Embryonic facial prominence (tissue), 1 donor: ENCODE data around the gene GNAS-AS1.
"Not testable (repeated sequence)": the region's sequence is repeated elsewhere in the genome, so short reads cannot be mapped to it uniquely, and the experiment has no call there.

Experiments
- DNase-seq: peaks from one replicate; pipeline ENCODE4 v3.0.0-alpha.2; 2016; ENCODE audit errors: extremely low spot score

GNAS-AS1 gene

DNA sequence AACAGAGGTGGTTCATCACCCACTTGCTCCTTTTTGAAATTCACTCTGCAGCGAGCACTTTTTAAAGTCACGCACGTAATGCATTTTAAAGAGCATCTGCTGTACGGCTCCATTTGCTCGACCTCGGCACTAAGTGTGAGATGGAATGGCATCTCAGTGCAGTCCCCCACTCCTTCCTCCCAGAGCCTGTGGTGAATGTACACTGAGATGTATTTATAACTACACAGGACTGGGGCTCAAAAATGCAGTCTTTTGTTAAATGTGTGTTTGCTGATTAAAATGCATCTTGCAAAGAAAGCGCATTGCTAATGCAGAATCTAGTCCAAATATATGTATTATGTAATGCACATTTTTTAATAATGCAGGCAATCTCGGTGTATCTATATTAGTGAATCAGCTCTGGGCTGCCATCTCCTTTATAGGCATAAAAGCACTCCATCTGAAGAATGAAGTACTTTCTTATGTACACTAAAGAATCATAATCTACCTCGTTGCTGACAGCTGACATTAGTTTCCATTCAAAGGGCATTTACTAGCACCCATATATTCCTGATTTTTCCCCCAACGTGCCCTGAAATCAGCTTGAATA is 14.0 kb downstream of the GNAS-AS1 start:
- DNase-seq, result no peak

DNA sequence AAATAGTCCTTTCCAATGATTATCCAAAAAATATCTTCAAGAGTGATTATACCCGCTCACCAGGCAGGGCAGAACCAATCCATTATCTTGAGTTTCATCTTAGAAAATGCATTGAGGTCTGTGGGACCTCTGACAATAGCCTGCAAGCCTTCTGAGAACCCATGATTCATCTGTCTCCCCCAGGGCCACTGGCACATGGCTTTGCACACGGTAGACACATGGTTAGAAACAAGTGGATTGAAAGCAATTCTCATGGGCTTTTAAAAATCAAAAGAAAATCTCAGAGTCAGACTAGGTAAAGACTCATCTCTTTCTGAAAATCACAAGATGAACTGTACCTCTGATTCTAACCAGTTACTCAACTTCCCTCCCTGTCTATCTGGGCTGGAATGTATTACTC is 15.5 kb downstream of the GNAS-AS1 start:
- DNase-seq, result no peak

DNA sequence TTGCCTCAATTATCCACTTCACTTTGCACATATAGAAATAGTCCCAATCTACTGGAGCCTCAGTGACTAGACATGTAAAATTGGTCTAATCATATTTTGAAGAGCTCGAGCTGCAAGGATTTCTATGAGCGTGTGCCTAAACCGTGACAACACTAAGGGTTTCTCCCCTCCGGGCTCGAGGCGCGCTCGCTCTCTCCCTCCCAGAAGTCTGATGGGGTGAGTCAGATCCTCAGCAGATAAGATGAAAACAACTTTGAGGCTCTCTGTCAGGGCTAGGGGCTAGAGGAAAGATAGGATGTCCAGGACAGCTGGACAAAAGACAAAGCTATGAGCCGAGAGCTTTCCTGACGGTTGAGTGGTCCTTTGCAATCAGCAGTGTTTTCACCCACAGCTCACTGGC is 16.8 kb downstream of the GNAS-AS1 start:
- DNase-seq, result no peak

DNA sequence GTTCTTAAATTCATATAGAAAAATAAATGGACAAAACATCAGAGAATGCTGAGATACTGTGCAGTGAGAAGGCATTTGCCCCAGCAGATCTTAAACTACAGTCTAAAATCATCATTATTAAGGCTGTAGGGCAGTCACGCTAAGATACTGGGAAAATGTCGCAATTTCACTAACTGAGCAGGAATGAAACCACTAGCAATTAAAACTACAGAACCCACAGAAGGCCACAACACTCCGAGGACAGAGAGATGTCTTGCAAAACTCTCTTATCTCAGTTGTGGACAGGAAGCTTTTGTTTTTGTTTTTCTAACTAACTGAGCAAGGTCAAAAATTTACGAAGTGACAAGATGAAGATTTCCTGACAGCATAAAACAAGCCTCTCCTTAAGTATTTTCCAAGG is 18.2 kb downstream of the GNAS-AS1 start:
- no peak for DNase-seq

DNA sequence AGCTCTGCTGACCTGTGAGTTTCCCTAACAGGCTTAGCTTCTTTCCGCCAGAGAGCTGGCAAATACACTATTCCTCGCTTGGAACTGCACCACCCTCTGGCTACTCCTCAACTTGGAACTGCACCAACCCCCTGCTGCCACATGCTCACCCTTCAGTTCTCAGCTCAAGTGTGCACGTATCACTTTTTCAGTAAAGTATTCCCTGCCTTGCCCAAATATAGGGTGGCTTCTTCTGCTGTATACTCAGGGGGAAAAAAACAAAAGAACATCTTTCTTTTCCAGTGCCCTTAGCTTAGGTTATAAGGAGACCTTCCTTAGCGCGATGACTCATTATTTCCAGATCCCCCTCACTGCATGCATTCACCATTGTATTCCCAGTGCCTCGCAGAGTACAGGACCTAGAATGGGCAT is 21.2 kb downstream of the GNAS-AS1 start:
- DNase-seq, result no peak

DNA sequence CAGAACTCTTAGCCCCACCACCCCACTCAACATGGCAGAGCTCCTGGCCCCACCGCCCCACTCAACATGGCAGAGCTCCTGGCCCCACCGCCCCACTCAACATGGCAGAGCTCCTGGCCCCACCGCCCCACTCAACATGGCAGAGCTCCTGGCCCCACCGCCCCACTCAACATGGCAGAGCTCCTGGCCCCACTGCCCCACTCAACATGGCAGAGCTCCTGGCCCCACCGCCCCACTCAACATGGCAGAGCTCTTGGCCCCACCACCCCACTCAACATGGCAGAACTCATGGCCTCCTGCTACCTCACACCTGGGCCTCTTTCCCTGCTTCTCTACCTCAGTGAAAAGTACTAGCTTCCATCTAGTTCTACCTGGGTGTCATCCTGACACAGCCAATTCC is 21.9 kb downstream of the GNAS-AS1 start:
- not testable (repeated sequence) for DNase-seq

DNA sequence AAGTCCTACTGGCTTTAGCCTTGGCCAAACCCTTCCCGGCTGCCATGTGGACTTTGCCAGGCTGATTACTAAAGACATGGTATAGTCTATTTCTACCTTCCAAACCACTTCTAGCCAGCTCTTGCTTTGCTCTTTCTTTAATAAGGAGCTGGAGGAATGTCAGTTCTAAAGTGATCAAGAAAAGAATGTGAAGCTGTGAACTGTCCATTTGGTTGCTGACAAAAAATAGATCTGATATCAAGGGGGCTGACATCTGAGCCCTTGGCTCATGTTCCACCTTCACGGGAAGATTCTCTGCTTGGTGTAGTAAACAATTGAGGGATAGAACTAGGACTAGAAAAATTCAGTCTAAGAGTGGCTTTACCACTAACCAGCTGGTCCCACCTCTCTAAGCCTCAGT is 22.6 kb downstream of the GNAS-AS1 start:
- no peak for DNase-seq

DNA sequence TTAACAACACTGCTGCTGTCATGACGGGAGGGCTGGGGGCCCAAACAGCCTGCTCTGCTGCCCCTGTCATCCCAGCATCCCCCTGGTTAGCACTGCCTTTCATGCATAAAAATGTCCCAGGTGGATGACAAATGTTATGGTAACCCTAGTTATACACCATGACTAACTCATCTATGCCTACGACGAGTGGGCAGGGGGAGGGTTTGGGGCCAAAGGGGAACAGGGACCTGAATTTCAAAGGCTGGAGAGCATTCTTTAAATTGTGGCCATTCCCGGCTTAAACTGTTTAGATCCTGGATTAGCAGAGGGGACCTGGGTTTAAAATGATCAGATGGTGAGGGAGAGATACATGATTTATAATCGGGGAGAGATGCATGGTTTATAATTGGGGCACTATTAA is 24.4 kb downstream of the GNAS-AS1 start:
- DNase-seq, result no peak

DNA sequence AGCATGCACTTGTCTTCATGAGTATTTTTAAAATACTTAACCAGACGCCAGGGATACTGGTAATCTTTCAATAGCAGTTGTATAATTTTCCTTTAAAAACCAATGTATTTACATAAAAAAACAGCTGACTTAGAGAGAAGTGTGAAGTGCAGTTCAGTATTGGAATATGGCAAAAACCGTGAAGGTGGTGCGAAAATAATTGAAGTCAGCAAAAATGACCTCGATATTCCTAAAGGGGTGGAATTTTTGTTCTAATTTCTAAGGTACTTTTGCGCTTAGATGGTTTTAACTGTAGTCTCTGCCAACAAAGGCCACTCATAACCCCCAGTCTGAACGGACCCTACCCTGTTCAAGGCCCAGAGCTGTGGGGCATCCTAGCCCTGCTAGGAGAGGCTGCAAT is 25.3 kb downstream of the GNAS-AS1 start:
- no peak for DNase-seq

DNA sequence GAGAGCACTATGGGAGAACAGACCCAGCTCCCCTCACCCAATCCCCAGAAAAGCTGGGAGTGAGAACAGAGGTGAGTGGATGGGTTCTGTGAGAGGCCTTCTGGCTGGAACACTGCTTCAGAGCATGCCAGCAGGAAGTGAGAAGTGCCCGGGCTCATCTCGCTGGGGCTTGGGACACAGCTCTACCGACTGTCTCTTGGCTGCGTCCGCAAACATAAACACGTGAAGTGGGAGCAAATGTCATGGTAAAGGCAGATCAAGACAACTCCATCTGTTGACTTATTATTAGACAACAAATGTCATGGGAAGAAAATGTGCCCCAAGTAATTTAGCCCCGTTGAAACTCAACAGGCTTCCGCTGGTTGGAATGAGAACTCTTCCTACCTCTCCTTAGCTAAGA is 25.9 kb downstream of the GNAS-AS1 start:
- DNase-seq, result no peak

DNA sequence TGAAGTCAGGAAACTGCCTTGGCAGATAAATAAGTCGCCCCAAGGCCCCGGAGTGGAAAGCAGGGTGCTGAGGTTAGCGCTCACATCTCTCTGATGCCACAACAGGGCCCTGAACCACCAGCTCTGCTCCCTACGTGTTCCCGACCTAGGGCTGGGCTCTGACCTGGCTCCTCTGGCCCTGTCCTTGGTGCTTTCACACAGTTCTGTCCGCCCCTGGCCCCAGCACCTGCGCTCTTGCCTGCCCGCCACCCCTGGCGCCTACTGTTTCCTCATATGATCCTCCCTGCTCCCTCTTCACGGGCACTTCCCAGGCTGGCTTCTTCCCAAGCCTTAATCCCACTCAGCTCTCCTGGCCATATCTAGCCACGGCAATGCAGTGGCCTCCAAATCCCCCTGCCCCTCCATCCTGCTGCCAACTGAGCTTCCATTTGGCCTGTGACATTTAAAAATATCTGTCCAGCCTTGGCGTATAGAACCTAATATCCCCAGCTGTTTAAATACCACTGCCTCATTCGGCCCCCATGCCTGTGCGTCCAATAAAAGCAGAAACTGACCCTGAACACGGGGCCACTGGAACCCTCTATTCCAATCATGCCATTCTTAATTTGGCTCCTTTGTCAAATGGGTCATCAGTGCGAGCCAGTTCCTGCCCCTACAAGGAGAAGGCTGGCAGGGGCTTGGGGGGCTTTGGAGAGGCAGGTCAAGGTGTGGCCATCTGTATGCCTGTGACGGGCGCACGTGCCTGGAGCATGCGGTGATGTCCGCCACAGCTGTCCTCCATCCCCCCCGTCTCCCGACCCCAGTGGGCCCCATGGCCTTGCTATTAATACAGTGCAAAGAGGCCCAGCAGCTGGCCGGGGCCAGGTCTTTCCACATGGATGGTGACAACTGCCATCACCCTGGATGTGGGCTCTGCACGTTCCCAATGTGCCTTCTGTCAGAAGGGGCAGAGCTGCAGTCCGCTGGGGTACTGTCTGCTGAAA is 27.7 kb downstream of the GNAS-AS1 start:
- no peak for DNase-seq

DNA sequence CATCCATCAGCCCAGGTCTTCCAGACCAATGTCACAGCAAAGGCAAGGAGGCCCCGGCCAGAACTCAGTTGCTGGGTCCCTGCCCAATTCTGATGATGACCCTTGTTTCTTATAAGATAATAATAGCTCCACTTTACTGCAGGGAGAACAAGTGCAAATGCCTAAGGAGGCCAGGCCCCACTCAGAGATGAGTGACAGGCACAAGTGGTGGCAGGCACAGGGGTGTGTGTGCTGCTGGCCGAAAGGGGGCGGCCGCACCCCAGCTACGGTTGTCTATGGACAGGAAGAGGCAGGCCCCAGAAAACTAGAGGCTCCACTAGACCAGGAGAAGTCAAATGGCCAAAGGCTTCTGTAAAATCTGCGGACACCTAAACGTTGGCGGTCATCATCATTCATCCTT is 28.6 kb downstream of the GNAS-AS1 start:
- DNase-seq, result no peak

DNA sequence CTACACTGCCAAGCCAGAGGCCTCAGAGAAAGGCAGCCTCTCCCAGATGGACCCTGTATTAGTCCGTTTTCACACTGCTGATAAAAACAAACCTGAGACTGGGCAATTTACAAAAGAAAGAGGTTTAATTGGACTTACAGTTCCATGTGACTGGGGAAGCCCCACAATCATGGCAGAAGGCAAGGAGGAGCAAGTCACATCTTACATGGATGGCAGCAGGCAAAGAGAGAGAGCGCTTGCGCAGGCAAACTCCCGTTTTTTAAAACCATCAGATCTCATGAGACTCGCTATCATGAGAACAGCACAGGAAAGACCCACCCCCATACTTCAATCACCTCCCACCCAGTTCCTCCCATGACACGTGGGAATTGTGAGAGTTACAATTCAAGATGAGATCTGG is 30.2 kb downstream of the GNAS-AS1 start:
- not testable (repeated sequence) for DNase-seq

DNA sequence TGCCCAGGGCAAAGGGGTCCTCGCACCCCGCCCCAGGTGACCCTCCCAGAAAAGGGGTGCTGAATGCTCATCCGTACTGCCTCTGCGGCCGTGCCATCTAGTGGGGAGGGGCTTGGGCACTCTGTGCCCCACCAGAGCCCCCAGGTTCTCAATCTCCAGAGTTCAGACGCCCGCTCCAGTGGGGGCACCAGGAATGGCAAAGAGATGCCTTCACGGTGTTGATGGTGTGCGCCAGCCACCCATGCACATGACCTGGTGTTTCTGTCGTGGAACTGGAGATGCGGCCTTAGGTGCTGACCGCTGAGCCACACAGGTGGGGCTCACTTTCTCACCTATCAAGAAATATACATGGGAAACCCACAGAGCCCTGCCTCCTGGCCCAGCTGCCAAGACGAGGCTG is 30.8 kb downstream of the GNAS-AS1 start:
- DNase-seq, result no peak

DNA sequence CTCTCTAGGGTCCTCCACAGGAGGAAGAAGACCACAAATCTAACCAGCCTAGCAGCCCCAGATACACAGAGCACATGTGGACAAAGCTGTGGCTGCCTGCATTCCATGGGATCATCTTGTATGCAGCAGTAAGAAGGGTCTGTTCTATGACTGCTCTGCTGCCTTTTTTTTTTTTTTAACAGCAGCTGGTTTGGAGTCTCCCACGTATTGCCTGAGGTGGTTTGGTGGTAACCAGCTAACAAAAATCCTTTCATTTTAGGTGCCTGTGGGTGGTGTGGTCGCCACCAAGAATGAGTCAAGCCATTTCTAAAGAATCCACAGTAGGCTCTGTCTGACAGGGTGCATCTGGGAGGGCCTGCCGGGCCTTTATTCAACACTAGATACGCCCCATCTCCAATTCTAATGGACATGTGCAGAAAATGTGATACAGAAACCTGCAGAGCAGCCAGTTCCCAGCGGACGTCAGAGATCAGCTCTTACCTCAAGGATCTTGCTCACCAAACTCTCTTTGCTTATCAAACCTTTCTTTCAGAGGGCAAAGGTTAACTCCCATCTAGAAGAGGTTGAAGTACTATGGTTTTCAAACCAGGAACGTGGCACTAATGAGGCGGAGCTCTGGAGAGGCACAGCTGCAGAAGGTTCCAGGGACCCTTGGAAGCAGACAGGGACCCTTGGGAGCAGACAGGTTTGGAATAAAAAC is 32.0 kb downstream of the GNAS-AS1 start:
- no peak for DNase-seq

DNA sequence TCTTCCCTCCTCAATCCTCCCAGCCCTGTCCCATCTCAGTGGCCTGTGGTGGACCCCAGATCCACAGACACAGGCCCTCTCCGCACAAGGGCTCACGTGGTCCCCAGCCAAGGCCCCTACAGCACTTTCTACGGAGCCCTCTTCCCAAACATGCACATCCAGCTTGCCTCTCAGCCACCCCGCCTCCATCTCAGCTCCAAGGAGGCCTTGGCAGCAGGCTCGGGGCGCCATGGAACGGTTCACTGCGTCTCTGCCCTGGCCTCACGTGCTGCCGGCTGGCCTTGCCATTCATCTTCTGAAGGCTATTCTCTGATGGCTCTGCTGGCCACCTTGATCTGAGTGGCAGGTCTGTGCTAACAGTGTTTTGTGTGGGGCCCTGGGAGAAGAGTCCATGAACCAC is 33.0 kb downstream of the GNAS-AS1 start:
- no peak for DNase-seq

DNA sequence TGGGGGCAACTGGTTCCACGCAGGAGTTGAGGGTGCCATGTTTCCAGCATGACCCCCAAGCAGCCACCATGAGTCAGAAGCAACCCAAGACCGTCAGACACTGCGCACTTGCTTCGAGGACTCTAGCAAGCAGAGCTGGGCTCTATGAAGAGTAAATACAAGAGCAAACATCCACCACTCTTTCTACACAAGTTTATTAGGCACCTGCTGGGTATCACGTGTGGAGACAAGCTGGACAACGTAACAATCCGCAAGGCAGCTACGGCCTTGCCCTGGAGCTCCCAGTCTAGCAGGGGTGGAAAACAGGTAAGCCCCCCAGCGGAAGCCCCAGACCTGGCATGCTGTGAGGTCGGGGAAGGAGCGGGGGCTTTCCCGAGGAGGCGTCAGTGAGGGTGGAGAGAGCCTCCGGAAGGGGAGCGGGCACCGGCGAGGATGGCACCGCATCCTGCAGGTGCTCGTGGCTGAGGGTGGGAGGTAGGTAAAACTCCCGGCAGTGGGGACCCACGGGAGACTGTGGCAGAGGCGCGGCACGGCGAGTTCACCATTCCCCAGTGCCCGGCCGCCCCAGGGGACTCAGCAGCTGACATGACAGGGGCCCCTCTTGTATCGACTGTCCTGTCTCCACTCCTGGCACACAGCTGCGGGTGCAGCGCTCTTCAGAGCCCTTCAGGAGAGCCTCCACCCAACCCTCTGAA is 33.6 kb downstream of the GNAS-AS1 start:
- no peak for DNase-seq

DNA sequence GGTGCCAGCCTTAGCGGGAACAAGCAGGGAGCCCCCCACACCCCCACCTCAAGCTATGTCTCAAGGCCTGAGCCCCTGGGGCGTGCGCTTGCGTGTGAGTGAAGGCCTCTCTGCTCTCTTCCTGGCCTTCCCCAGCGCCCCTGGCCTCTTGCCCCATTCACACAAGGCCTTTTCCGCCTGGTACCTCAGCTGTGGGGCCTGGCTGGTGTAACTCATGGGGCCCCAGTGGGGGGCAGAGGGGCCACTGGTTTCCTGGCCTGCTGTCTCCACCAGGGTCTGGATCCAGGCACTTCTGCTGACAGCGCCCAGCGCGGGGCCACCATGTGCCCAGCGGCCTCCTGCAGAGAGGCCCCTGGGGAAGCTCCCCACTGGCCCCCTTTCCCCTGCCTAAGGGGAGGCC is 34.7 kb downstream of the GNAS-AS1 start:
- no peak for DNase-seq

DNA sequence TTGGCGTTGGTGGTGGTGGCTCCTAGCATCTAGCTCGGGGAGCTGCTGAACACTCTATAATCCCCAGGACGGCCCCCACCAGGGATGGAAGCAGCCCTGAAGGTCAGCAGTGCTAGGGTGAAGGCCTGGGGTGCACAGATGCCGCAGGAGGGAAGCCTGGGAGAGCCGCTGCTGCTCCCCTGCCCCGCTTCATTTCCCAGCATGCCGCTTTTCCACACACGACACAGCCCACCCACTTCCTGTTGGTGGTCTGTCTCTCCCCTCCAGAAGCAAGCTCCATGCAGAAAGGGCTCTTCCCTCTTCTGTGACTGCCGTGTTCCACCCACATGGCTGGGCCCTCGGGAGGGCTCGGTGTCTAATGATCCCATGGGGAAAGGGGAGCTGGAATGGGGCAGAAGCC is 35.3 kb downstream of the GNAS-AS1 start:
- DNase-seq, result no peak

DNA sequence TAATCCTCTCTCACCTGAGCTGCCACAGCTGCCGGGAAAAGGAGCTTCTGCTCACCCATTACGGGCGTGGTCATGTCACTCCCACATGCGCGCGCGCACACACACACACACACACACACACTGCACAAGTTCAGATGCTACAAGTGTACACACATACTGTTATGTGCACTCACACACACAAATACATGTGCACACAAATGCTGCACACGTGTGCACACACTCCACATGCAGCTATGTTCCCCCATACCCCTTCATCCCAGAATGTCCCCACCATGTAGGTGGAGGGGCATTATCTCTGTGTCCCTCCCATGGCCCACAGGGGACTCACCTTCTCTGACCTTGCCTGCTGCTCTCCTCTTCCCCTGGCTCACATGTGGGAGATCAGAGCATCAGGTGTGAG is 37.3 kb downstream of the GNAS-AS1 start:
- DNase-seq, result no peak

DNA sequence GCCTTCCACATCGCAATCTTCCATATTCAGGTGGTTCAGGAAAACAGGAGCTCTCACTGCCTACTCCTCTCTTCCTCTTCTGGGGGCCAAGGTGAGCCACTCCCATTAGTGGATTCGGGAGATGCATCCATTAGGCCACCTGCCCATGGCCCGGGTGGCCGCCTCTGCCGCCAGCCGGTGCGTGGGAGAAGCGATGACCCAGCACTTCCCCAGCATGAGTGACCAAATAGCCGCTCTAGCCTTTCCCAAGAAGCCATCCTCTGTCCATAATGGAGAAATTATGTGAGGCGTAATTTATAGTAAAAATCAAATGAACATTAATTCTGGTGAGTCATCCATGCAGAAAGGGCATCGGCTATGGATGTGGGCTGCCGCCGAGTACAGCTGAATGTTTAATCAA is 39.4 kb downstream of the GNAS-AS1 start:
- no peak for DNase-seq

DNA sequence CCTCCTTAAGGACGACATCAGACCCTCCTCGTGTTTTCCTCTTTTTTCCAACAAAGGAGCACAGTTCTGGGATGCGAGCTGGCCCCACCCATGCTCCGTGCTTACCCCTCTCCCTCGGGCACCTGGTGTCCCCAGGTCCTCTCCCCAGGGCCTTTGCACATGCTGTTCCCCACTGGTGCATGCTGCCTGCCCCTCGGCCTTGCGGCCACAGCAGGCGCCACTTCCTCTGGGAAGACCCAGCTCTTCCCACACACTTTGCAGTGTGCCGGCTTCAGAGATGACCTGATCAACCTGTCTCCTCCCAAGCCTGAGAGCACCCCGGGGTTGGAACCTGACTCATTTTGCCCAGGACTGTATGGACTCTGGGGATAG is 39.8 kb downstream of the GNAS-AS1 start:
- no peak for DNase-seq
